ENCODE data around the gene PIAS4.

PIAS4 gene

DNA sequence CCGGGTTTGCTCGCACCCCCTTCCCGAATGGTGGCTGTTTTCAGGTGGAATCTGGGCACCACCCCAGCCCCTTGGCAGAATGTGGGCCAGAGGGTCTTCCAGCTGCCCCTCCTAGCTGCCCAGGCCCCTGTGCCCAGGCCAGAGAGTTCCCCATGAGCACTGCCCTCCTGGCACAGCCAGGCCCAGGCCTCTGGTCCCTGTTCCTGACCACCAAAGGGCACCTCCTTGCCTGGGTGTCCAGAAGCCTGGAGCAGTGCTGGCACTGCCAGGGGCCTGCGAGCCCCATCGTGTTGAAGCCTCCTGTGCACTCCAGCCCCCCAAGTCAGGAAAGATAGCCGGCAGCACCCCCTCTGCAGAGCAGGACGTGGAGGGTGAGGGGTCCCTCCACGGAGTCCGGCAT lies 23.4 kb downstream of the PIAS4 start:
- TF ChIP-seq, protein P1, sequence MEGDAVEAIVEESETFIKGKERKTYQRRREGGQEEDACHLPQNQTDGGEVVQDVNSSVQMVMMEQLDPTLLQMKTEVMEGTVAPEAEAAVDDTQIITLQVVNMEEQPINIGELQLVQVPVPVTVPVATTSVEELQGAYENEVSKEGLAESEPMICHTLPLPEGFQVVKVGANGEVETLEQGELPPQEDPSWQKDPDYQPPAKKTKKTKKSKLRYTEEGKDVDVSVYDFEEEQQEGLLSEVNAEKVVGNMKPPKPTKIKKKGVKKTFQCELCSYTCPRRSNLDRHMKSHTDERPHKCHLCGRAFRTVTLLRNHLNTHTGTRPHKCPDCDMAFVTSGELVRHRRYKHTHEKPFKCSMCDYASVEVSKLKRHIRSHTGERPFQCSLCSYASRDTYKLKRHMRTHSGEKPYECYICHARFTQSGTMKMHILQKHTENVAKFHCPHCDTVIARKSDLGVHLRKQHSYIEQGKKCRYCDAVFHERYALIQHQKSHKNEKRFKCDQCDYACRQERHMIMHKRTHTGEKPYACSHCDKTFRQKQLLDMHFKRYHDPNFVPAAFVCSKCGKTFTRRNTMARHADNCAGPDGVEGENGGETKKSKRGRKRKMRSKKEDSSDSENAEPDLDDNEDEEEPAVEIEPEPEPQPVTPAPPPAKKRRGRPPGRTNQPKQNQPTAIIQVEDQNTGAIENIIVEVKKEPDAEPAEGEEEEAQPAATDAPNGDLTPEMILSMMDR (IDR thresholded peaks at IDR 0.05; ENCODE audit: control extremely low read depth, extremely low read depth, low read depth, missing control alignments): no peak
- no peak for DNase-seq (ENCODE audit: extremely low spot score)
- ChIA-PET CTCF (no interaction called here), POLR2A (no interaction called here)

DNA sequence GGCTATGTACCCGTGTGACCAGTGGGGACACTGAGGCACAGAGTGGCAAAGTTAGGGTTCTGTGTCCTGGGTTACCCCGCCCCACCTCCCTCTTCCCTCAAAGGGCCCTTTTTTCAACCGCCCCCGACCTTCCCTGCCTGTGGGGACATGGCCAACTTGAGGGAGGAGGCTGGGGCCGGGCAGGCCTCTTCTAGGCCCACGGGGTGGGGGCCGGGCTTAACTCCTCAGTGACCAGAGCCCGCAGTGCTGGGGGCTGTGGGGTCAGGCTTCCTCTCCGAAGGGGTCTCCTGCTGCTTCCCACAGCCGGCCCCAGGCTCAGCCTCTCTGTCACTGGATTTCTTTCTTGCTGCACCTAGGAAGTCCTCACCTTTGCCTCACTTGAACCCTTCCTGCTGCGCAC lies 23.9 kb downstream of the PIAS4 start:
- ChIA-PET CTCF (no interaction called here), POLR2A (no interaction called here)
- DNase-seq (ENCODE audit: extremely low spot score): no peak
- TF ChIP-seq, protein P1 (IDR thresholded peaks at IDR 0.05; ENCODE audit: control extremely low read depth, extremely low read depth, low read depth, missing control alignments): no peak

DNA sequence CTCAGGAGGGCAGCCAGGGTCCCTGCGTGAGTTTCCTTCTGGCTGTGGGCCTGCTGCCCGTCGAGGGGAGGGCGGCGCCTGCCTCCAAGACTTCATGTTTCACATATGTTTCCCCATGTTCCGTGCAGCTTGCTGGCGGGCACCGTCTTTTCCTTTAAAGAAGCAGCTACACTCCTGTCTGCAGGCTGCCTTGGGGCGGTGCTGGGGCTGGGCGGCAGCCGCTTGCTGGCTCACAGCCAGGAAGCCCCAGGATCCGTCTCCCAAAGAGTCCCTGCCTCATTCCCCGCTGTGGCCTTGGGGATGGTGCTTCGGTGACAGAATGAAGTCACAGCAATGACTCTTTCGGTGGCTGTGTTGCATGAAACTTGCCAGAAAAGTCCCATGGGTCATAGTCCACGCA lies 24.9 kb downstream of the PIAS4 start:
- ChIA-PET CTCF (no interaction called here), POLR2A (interaction anchor here (0.5 kb wide), 1 partner anchor 12 kb away, joined by 3 read pairs; no protein-coding TSS in a partner anchor)
- TF ChIP-seq, protein P1 (IDR thresholded peaks at IDR 0.05; ENCODE audit: control extremely low read depth, extremely low read depth, low read depth, missing control alignments): no peak
- no peak for DNase-seq (ENCODE audit: extremely low spot score)

DNA sequence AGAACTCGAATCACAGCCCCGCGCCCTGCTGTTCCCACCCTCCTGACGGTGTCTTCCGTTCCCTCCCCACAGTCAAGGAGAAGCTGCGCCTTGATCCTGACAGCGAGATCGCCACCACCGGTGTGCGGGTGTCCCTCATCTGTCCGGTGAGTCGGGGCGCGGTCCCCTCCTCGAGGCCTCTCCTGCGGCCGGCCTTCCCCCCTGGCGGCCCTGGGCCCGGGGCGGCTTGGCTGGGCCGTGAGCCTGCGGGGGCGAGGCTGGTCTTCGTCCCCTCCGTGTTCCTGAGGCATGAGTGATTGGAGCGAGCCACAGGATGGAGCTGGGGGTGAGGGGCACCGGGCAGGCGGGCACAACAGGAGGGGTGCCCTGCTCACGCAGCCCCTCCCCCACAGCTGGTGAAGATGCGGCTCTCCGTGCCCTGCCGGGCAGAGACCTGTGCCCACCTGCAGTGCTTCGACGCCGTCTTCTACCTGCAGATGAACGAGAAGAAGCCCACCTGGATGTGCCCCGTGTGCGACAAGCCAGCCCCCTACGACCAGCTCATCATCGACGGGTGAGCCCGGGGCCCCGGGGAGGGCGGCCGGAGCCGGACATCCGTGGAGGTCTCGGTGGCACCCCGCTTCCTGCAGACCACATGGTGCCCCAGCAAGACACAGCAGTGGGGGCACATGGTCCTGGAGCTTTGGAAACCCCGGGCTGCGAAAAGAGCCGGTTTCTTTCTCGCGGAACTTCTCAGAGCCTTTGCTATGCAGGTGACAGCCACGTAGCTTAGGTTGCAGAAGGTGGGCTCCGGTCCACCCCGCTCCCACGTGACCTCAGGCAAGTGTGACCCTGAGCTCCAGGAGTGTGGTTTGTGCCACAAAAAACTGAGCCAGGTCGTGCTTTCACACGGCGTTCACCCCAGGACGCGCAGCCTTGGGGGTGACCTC lies 25.8 kb downstream of the PIAS4 start:
- TF ChIP-seq, protein P1 (IDR thresholded peaks at IDR 0.05; ENCODE audit: control extremely low read depth, extremely low read depth, low read depth, missing control alignments): no peak
- ChIA-PET CTCF (interaction anchor here (1.4 kb wide), 1 partner anchor 26 kb away, joined by 4 read pairs; the partner anchor contains the start of gene PIAS4), POLR2A (no interaction called here)
- no peak for DNase-seq (ENCODE audit: extremely low spot score)

DNA sequence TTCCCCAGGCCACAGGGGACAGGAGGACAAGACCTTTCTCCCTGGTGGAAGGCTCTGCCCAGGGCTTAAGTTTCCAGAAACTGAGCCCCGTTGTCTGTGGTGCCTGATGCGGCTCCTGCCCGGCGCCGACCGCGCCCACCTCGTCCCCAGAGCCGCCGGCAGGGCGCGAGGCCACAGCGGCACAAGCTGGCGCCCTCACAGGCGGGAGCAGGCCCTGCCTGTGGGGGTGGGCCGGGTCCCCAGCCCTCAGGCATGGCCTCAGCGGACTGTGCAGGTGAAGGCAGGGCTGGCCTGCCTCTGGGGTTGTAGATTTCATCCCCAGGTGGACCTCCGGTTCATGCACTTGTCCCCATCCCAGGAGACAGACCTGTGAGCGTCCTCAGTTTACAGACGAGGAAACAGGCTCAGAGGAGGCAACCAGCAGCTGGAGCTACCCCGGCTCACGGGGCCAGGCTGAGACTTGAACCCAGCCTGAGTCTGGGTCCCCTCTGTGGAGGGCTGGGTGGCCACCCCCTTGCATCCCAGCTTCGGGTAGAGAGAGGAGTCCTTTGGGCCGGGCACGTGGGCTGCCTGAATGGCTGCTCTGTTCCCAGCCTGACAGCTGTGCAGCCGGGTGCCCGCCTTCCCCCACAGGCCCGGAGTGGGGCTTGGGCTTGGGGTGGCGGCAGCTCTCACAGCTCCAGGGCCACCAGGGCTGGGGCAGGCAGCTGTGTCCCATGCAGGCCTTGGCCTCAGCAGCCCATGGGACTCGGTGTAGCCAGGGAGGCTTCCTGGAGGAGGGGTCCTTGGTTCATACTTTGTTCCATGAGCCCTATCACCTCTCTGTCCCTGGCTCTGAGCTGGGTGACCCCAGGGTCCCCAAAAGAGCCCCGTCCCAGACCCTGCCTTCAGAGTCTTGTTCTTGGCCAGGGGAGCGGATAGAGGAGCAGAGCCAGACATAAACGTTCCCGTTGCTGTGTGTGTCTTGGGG lies 26.8 kb downstream of the PIAS4 start:
- TF ChIP-seq, protein P1 (IDR thresholded peaks at IDR 0.05; ENCODE audit: control extremely low read depth, extremely low read depth, low read depth, missing control alignments): peak; percentile 0
- DNase-seq (ENCODE audit: extremely low spot score): no peak
- POLR2A ChIA-PET: no interaction called here
- CTCF ChIA-PET: interaction anchor here (1.4 kb wide), 1 partner anchor 27 kb away, joined by 4 read pairs; the partner anchor contains the start of gene PIAS4

DNA sequence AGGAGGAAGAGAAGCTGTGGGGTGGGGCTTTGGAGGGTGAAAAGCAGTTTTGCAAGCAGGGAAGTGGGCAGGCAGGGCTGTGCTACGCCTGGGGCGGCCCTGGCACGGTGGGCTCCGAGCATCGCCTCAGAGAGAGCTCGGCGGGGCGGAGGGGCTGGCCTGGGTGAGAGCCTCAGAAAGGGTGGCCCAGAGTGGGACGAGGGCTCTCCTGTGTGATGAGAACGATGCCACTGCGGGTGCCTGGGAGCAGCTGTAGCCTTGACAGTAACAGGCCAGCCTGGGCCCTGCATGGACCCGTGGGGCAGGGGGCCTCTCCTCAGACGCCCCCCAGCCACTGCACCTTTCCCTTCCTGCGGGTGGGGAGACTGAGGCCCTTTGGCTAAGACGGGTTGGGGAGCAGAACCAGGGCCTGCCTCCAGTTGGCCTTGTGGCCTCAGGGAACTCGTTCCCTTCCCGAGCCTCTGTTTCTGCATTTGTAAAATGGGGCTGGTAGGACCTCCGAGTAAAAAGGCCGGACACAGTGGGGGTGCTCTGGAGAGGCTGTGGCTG lies 27.6 kb downstream of the PIAS4 start:
- TF ChIP-seq, protein P1 (IDR thresholded peaks at IDR 0.05; ENCODE audit: control extremely low read depth, extremely low read depth, low read depth, missing control alignments): no peak
- no peak for DNase-seq (ENCODE audit: extremely low spot score)
- ChIA-PET CTCF (no interaction called here), POLR2A (no interaction called here)

Data from GM10248 (cell line).